ENCODE measurements around the gene MARCHF10. TPM values are rescaled to one million over a fixed set of nuclear protein-coding genes. Genes with fewer than 3 reads are reported as not detected.

MARCHF10 gene
- total and polyA plus RNA-seq, 2 of the 4 experiments (the other 2 are of a cell fraction), result 0.18 to 0.74 TPM

DNA sequence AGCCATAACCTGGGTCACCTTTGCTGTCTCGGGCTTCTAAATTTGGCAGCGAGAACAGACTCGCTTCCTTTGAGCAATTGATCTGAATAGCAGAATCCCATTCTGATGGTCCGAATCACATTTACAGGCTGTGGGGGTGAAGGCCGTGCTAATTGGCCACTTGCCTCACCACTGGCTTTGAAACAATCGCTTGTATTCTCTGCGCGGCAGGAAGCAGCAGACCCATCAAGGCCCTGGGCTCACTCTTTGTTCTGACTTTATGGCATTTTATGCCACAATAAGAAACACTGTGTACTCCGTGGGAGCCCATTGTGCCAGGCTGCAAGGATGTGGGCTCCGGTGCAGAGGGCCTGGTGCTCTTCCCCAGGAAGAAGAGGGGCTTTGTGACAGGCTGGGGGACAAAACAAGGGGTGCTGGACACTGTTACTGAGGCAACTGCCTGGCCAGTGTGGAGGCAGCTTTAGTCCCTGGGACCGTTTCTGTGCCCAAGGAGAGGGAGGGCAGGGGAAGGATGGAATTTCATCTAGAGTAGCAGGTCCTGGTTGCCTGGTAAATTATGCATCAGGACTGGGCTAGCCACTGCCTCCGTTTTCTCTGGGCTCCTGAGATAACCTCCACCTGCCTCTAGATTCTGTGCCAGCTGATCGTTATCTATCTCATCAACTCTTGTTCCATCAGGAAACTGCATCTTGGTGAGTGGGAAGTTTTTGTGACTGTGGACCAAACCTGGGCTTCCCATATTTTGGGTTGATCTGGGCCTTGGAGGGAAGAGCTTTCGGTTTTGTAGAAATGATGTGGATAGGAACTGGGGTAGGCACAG is 102.1 kb downstream of the MARCHF10 start (continued):
- TF ChIP-seq, protein P1, sequence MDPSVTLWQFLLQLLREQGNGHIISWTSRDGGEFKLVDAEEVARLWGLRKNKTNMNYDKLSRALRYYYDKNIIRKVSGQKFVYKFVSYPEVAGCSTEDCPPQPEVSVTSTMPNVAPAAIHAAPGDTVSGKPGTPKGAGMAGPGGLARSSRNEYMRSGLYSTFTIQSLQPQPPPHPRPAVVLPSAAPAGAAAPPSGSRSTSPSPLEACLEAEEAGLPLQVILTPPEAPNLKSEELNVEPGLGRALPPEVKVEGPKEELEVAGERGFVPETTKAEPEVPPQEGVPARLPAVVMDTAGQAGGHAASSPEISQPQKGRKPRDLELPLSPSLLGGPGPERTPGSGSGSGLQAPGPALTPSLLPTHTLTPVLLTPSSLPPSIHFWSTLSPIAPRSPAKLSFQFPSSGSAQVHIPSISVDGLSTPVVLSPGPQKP (IDR thresholded peaks at IDR 0.05; ENCODE audit: borderline replicate concordance, low read depth, low read length), result no peak
- no peak for TF ChIP-seq FOS (IDR thresholded peaks at IDR 0.05; ENCODE audit: low read depth, low read length)
- TF ChIP-seq CHD1 (IDR thresholded peaks at IDR 0.05; ENCODE audit: low read depth, low read length), result no peak

All from IMR-90 (cell line).